ENCODE results near the gene CEBPG. TPM values are rescaled to one million over a fixed set of nuclear protein-coding genes. Genes with fewer than 3 reads are reported as not detected.

CEBPG gene
- total RNA-seq, 1 experiment from 2014 or later = 51.1 TPM

- Histone ChIP-seq H3K9ac (ENCODE audit: low read length) (no peak overlapping the region), H4K20me1 (ENCODE audit: insufficient read depth) (no peaks in the 10 kb centered on the region), H3K9me3 (ENCODE audit: control insufficient read depth in 1 of 2, insufficient read depth in 1 of 2, low read depth in 1 of 2, low read length in 2 of 2) (no peaks in the 10 kb centered on the region), H3K4me1 (ENCODE audit: control insufficient read depth in 1 of 2, insufficient read depth in 2 of 2, low read length in 2 of 2) (peaks cover 0 to 11% of the 10 kb centered on the region in 2 experiments; a peak in 3 of 4 replicates), H3K79me2 (ENCODE audit: insufficient read depth, low read length) (no peaks in the 10 kb centered on the region), H3K27ac (ENCODE audit: low read depth, low read length) (no peak overlapping the region), H3K27me3 (ENCODE audit: insufficient read depth, low read length) (no peaks in the 10 kb centered on the region; the same call in 1 of the 2 replicates), H3K36me3 (ENCODE audit: control insufficient read depth in 1 of 2, insufficient read depth in 2 of 2, low read length in 2 of 2) (no peaks in the 10 kb centered on the region), H3K4me3 (replicated peaks in 1 of 2; ENCODE audit: low read depth in 1 of 2, low read length in 2 of 2) (no peak overlapping the region), H3K9me2 (ENCODE audit: insufficient read depth) (no peaks in the 10 kb centered on the region), H3K4me2 (ENCODE audit: low read length) (no peak overlapping the region), H2AFZ (ENCODE audit: low read depth, low read length, poor library complexity, severe bottlenecking) (no peak overlapping the region)
- intact Hi-C loops (cut with micrococcal nuclease) = no loop called here
- DNase-seq (ENCODE audit: low read depth, low spot score) (no peak), ATAC-seq (no peak)
- RAD21 ChIA-PET (ENCODE audit: low non-redundant PET in 1 of 2, low total read pairs in 2 of 2, uncharacterized antibody in 2 of 2, unreplicated experiment in 2 of 2) = no interaction called here
- no peak for TF ChIP-seq SIN3A (IDR thresholded peaks at IDR 0.05; ENCODE audit: low read depth)
- no peak for TF ChIP-seq JUND (IDR thresholded peaks at IDR 0.05)
- no peak for TF ChIP-seq ATF3 (IDR thresholded peaks at IDR 0.05)
- no peak for TF ChIP-seq CBX3 (IDR thresholded peaks at IDR 0.05; ENCODE audit: low read depth)
- TF ChIP-seq FOSL1 (IDR thresholded peaks at IDR 0.05; ENCODE audit: low read depth) = no peak
- TF ChIP-seq EZH2phosphoT487 (IDR thresholded peaks at IDR 0.05; ENCODE audit: borderline replicate concordance) = no peak
- no peak for TF ChIP-seq POLR2A (IDR thresholded peaks at IDR 0.05; ENCODE audit: borderline replicate concordance, extremely low read depth, insufficient read depth, insufficient read length)
- TF ChIP-seq EZH2 (IDR thresholded peaks at IDR 0.05) = no peak
- TF ChIP-seq EGR1 (IDR thresholded peaks at IDR 0.05; ENCODE audit: low read depth) = no peak
- no peak for TF ChIP-seq MAX (IDR thresholded peaks at IDR 0.05)
- TF ChIP-seq REST (IDR thresholded peaks at IDR 0.05; ENCODE audit: low read depth) = no peak
- TF ChIP-seq ZFX (IDR thresholded peaks at IDR 0.05) = no peak
- TF ChIP-seq SRF (IDR thresholded peaks at IDR 0.05; ENCODE audit: low read depth) = no peak
- no peak for TF ChIP-seq TCF7L2 (IDR thresholded peaks at IDR 0.05; ENCODE audit: borderline replicate concordance, extremely low read depth, insufficient read depth, insufficient read length)
- no peak for TF ChIP-seq CEBPB (IDR thresholded peaks at IDR 0.05; ENCODE audit: low read depth)
- TF ChIP-seq ELF1 (IDR thresholded peaks at IDR 0.05; ENCODE audit: borderline replicate concordance, low read depth) = no peak
- TF ChIP-seq CTCF (IDR thresholded peaks at IDR 0.05 in 2 of 3, conservative IDR thresholded peaks at IDR 0.05 in 1 of 3; ENCODE audit: borderline replicate concordance in 1 of 3, insufficient read depth in 1 of 3, low read depth in 2 of 3, low read length in 2 of 3) = no peak
- TF ChIP-seq ZBTB33 (IDR thresholded peaks at IDR 0.05; ENCODE audit: extremely low read depth, insufficient replicate concordance, low read length) = no peak
- POLR2A ChIA-PET = no interaction called here
- BruUV-seq (replicated peaks) = no TSS peak
- CTCF ChIA-PET = no interaction called here
Measured at GRCh38 chr19:33340991-33341390, 32.5 kb upstream of the CEBPG start.
